SK-N-SH (cell line): ENCODE measurements around the gene UBE2D3.

ENCODE experiments used
- CTCF ChIP-seq: fragments of 200-600 bp; sonication (generic); IDR thresholded peaks from 2 replicates; pipeline ENCODE4 v1.6.1; 2017; ENCODE audit warnings: antibody characterized with exemption, mild to moderate bottlenecking, moderate library complexity
- GABPA ChIP-seq: IDR thresholded peaks from 2 replicates; pipeline ENCODE4 v1.4.0; 2012; ENCODE audit warnings: low read depth, mild to moderate bottlenecking
- JUND ChIP-seq: IDR thresholded peaks from 2 replicates; pipeline ENCODE4 v1.4.0; 2012
- MEF2A ChIP-seq: IDR thresholded peaks from 2 replicates; pipeline ENCODE4 v1.4.0; 2012; ENCODE audit warnings: low read depth, borderline replicate concordance
- NFIC ChIP-seq: IDR thresholded peaks from 2 replicates; pipeline ENCODE4 v1.4.0; 2012; ENCODE audit warnings: borderline replicate concordance
- PBX3 ChIP-seq: IDR thresholded peaks from 2 replicates; pipeline ENCODE4; 2012
- RAD21 ChIP-seq: IDR thresholded peaks from 2 replicates; pipeline ENCODE4 v1.6.1; 2012; ENCODE audit warnings: mild to moderate bottlenecking, low read length
- REST ChIP-seq: IDR thresholded peaks from 2 replicates; pipeline ENCODE4 v1.6.1; 2012; ENCODE audit warnings: mild to moderate bottlenecking, low read depth, low read length, moderate library complexity
- USF1 ChIP-seq: IDR thresholded peaks from 2 replicates; pipeline ENCODE4 v1.4.0; 2012; ENCODE audit warnings: low read depth, borderline replicate concordance
- YY1 ChIP-seq: IDR thresholded peaks from 2 replicates; pipeline ENCODE4 v1.4.0; 2012; ENCODE audit warnings: low read depth, mild to moderate bottlenecking
- ZBTB33 ChIP-seq: IDR thresholded peaks from 2 replicates; pipeline ENCODE4 v1.4.0; 2012; ENCODE audit warnings: low read depth, borderline replicate concordance

GRCh38 chr4:102764901-102765300 is 62.5 kb downstream of the UBE2D3 start:
- TF ChIP-seq CTCF (no peak), MEF2A (no peak), REST (no peak), NFIC (no peak), ZBTB33 (no peak), GABPA (no peak), RAD21 (no peak), USF1 (no peak), PBX3 (no peak), JUND (no peak), YY1 (no peak)
